ENCODE measurements around the gene CIDEC. TPM values are rescaled to one million over a fixed set of nuclear protein-coding genes. Genes with fewer than 3 reads are reported as not detected.

The CIDEC gene
- total and polyA plus RNA-seq, 2 of the 13 experiments (the other 11 are each of a cell fraction or from before 2014, with no cell fraction given) = 2.5 to 10.4 TPM

- CTCF ChIA-PET (ENCODE audit: low intra/inter-chr PET ratio, low total read pairs) = no interaction called here
- in situ Hi-C loops (cut with HindIII; ENCODE audit: extremely low pct_ligation_motif_present, low pct_unique_long_range_greater_than_20kb) = no loop called here
- no peak overlapping the region for H3K27ac ChIP-seq (ENCODE audit: extremely low read length, insufficient read depth, low read length)
Observed at GRCh38 chr3:9869955-9870354, 10.1 kb downstream of the CIDEC start.

More at GRCh38 chr3:9869955-9870354, 10.1 kb downstream of the CIDEC start:
- no peak overlapping the region for H3K4me2 ChIP-seq (ENCODE audit: low read depth, low read length)
- H3K36me3 ChIP-seq (replicated peaks in 1 of 2; ENCODE audit: control insufficient read depth in 1 of 2, insufficient read depth in 2 of 2, low read length in 2 of 2) = no peaks in the 10 kb centered on the region
- no peak for DNase-seq (ENCODE audit: low spot score)
- H3K27me3 ChIP-seq (ENCODE audit: control insufficient read depth in 1 of 2, insufficient read depth in 2 of 2, low read length in 2 of 2) = no peaks in the 10 kb centered on the region
- H3K4me3 ChIP-seq (replicated peaks in 1 of 3; ENCODE audit: insufficient read depth in 1 of 3, low read depth in 2 of 3, low read length in 3 of 3) = no peak overlapping the region
- intact Hi-C loops (cut with micrococcal nuclease; ENCODE audit: unreplicated experiment) = no loop called here
- ATAC-seq = no peak
- H2AFZ ChIP-seq (ENCODE audit: low read length) = no peak overlapping the region
- no peaks in the 10 kb centered on the region for H3K79me2 ChIP-seq (ENCODE audit: insufficient read depth, low read length)
- H3K9me3 ChIP-seq (ENCODE audit: low read length) = no peaks in the 10 kb centered on the region
- FAIRE-seq = no peak
- no peak for TF ChIP-seq ZBTB46 (CRISPR knock-in tag; IDR thresholded peaks at IDR 0.05; ENCODE audit: borderline replicate concordance)
- no peak for TF ChIP-seq PAF1 (CRISPR knock-in tag; IDR thresholded peaks at IDR 0.05)
- no peak for TF ChIP-seq SMYD3 (CRISPR knock-in tag; IDR thresholded peaks at IDR 0.05)
- TF ChIP-seq SRSF9 (IDR thresholded peaks at IDR 0.05; ENCODE audit: borderline replicate concordance, insufficient read depth, low read depth, low read length, poor library complexity, severe bottlenecking) = no peak
- TF ChIP-seq FOXA3 (CRISPR knock-in tag; IDR thresholded peaks at IDR 0.05) = no peak
- no peak for TF ChIP-seq FLYWCH1 (CRISPR knock-in tag; IDR thresholded peaks at IDR 0.05)
- TF ChIP-seq ZNF235 (CRISPR knock-in tag; IDR thresholded peaks at IDR 0.05; ENCODE audit: borderline replicate concordance) = no peak
- TF ChIP-seq ZNF546 (CRISPR knock-in tag; conservative IDR thresholded peaks at IDR 0.05) = no peak
- no peak for TF ChIP-seq ETV5 (CRISPR knock-in tag; IDR thresholded peaks at IDR 0.05; ENCODE audit: borderline replicate concordance)
- TF ChIP-seq ZNF503 (CRISPR knock-in tag; IDR thresholded peaks at IDR 0.05) = no peak
- TF ChIP-seq THAP11 (CRISPR knock-in tag; IDR thresholded peaks at IDR 0.05) = no peak
- POLR2A ChIA-PET = no interaction called here
- no peak overlapping the region for H3K9ac ChIP-seq (ENCODE audit: insufficient read depth, low read depth, low read length)
- no TSS peak for BruUV-seq (replicated peaks)
- H3K4me1 ChIP-seq (ENCODE audit: insufficient read depth, low read length) = peaks cover 21% of the 10 kb centered on the region
- no peaks in the 10 kb centered on the region for H4K20me1 ChIP-seq (ENCODE audit: insufficient read depth, low read length)
- WGBS (ENCODE audit: low lambda C conversion rate) = 95% methylated on average over 4 of the region's 5 CpGs

Data from HepG2 (cell line).